SW 1271 (cell line): ENCODE measurements around the gene CCNF.

Source experiments
- DNase-seq, 2 experiments: peaks; one replicate each; lab custom pipeline; 2025; lab: John Stamatoyannopoulos, UW

CCNF gene

GRCh38 chr16:2485811-2486507 is 56.7 kb downstream of the CCNF start:
- no peak for DNase-seq

DNA sequence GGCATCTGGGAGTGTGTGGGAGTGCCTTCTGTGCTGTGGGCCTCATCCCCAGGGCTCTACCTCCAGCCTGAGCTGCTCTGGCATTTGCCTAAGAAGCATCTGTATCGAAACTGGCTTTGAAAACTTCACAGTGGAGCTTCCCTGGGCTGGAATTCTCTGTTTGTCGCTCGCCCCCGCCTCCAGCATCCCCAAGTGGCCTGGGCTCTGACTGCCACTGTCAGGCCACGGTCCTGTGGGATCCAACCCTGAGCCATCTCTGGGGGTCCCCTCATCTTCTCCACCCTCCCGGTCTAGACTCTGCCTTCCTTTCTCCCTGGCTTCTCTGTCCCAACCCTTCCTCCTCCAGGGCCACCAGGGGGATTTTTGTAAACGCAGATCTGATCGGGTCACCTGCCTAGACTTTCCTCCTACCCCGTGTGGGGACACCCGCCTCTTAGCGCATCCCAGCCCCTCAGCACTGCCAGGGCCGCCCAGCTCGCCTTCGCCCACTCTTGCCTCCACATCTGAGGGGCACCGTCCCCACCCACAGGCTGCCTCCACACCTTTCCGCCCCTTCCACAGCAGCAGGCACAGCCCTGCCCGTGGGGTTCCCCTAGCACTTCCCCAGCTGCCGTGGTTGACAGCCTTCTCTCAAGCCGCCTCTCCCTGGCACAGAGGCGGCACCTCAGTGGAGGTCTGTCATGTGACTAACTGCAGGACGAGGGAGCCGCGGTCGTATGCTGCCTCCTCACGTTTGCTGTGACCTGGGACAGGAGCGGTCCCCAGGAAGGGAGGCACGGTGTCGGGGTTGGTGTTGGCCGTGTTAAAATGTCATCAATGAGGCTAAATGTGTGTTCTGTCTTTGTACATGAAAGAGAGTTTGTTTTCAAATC is 57.6 kb downstream of the CCNF start:
- DNase-seq = no peak

- no peak for DNase-seq
Observed at GRCh38 chr16:2487517-2487842, 58.2 kb downstream of the CCNF start.

- no peak for DNase-seq
Observed at GRCh38 chr16:2487903-2488531, 58.8 kb downstream of the CCNF start.

DNA sequence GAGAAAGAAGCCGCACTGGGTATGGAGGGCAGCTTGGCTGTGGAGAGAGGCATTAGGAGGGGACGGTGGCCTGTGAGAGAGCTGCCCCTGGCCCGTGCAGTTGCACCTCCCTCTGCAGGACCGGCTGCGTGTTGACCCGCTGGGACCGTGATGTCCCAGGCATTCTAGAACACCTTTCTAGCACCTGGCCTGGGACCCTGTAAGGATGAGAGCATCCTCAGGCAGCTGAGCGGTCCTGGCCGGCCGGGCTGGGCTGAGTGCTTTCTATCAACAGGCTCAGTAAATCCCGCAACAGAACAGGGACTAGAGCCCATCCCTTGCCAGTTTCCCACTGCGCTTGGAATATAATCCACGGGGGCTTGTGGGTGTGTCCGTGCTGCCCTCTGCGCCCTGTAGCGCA is 60.3 kb downstream of the CCNF start:
- DNase-seq = no peak

- DNase-seq = no peak
Observed at GRCh38 chr16:2490190-2491105, 61.2 kb downstream of the CCNF start.

GRCh38 chr16:2492292-2492691 is 63.0 kb downstream of the CCNF start:
- DNase-seq = no peak

DNA sequence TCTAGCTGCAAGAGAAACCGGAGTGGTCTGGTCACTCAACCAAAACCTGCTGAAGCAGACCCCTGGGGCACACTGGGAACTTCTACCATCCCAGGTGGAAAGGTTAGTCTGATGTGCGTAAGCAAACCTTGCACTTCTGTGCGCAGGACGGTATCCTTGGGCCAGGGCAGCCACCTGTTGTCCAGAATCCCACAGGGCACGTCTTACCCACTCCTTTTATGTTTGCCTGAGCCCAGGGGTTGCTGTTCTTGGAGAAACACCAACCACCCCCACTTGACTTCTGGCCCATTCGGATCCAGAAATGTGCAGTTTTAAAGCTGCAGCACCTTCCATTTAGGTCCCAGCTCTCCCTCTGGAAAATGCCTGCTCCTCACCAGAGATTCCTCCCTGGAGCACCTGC is 64.4 kb downstream of the CCNF start:
- DNase-seq = no peak

GRCh38 chr16:2494616-2495015 is 65.4 kb downstream of the CCNF start:
- DNase-seq = no peak

DNA sequence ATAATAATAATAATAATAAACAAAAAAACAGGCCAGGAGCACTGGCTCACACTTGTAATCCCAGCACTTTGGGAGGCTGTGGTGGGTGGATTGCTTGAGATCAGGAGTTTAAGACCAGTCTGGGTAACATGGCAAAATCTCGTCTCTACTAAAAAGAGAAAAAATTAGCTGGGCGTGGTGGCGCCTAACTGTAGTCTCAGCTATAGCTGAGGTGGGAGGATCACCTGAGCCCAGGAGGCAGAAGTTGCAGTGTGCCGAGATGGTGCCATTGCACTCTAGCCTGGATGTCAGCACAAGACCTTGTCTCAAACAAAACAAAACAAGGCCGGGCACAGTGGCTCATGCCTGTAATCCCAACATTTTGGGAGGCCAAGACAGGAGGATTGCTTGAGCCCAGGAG is 65.8 kb downstream of the CCNF start:
- DNase-seq = no peak

GRCh38 chr16:2496223-2497115 is 67.2 kb downstream of the CCNF start:
- DNase-seq = no peak

DNA sequence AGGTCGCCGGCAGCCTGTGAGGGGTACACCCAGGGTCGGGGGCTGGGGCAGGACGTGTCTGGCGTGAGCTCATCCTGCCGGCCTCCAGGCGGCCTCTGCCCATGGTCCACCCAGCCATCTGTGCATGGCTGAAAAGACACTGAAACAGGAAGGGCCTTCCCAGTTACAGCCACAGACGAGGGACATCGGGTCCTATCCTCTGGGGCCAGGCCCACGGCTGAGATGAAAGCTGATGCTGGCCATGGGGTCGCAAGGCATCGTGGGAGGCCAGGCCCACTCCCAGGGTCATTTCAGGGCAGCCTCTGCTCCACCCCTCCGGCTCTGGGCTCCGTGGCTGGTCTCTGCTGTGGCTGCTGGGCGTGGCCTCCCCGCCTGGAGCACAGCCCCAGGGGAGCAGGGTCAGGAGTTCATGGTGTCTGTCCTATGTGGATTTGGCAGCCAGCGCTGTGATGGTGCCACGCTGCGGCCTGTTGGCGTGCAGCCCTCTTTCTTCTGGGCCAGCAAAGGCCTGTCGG is 67.9 kb downstream of the CCNF start:
- no peak for DNase-seq

DNA sequence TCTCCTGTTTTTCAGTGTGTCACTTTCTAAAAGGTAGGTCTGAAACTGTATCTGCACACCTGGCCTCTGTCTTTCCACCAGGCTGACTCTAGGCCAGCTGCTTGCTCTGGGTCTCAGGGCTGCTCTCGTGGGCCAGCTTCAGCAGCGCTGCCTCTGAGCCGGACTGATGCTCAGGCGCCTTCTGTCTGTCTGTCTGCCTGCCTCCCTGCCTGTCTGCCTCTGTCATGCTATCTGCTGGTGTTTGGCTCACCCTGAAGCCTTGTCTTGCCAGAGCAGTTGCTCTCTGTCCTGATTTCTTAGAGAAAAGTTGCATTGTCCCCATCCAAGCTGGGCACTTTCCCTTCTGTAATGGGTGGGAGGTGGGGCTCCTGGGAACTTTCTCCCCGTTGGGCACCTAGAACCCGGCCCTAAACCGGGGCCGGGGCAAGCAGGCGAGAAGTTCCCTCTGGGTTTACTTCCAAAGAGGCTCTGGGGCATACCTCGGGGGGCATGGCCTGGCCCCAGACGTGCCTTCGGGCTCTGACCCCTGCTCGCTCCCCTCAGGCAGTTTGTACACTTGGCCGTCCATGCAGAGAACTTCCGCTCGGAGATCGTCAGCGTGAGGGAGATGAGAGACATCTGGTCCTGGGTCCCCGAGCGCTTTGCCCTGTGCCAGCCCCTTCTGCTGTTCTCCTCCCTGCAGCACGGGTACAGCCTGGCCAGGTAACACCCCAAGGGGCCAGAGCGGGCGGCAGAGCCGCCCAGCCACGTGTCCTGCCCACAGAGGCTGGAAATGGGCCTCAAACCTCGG is 68.6 kb downstream of the CCNF start:
- DNase-seq = no peak

GRCh38 chr16:2498531-2499253 is 69.4 kb downstream of the CCNF start:
- no peak for DNase-seq

DNA sequence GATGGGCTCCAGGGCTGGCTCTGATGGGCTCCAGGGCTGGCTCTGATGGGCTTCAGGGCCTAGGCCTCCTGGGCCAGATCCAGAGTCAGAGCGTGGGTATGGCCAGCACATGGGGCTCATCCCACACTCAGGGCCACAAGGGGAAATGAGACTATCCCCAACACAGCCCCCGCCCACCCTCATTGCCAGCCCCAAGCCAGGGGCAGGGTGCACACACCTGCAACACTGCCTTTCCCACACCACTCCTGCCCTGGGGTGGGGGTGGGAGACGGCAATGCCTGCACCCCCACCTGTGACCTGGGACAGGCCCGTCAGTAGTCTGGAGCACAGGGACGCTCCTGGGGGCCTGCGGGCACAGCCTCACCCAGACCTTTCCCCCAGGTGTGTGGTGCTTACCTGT is 70.2 kb downstream of the CCNF start:
- DNase-seq = no peak

GRCh38 chr16:2499890-2500429 is 70.7 kb downstream of the CCNF start:
- DNase-seq = no peak

GRCh38 chr16:2500430-2500917 is 71.2 kb downstream of the CCNF start:
- no peak for DNase-seq

DNA sequence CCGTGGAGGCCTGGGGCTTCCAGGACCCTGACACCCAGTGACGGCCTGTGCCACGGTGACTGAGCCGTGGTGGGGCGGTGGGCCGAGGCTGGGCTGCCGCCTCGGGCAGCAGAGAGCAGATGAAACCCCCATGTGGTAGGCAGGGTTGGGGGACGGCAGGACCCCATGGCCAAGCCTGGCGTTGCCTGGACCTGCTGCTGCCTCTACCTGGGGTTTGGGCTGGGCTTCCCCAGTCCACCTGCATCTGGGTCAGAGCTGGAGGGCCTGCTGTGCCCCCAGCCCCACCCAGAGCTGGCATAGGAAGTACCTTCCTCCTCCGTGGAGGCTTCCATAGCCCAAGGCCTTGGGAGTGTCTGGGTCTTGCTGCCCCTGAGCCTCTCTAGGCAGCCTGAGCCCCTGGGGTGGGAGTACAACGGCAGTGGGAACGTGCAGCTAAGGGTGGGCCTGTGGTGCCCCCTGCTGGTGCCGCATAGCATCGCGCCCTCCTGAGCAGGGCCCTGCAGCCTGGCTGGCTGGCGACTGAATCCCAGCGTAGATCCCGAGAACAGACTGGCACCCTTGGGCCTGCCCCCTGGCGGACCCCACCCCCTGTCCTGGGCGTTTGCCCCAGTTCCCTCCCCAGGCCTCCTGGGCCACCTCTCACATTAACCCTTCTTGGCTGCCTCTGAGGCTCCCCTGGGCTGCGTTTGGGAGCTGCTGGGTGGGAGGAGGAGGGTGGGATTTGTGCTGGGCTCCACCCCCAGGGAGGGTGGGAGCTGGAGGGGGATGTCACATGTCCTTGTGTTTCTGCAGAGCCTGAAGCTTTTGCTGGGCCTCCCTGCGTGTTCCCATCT is 71.9 kb downstream of the CCNF start:
- peak in 1 of 2 experiments; percentile 50 for DNase-seq
